Measurements from ENCODE around the gene ENPP5. TPM values are rescaled to one million over a fixed set of nuclear protein-coding genes. Genes with fewer than 3 reads are reported as not detected.

Gene ENPP5, protein sequence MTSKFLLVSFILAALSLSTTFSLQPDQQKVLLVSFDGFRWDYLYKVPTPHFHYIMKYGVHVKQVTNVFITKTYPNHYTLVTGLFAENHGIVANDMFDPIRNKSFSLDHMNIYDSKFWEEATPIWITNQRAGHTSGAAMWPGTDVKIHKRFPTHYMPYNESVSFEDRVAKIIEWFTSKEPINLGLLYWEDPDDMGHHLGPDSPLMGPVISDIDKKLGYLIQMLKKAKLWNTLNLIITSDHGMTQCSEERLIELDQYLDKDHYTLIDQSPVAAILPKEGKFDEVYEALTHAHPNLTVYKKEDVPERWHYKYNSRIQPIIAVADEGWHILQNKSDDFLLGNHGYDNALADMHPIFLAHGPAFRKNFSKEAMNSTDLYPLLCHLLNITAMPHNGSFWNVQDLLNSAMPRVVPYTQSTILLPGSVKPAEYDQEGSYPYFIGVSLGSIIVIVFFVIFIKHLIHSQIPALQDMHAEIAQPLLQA
- 3.9 TPM for polyA plus RNA-seq (ENCODE audit: insufficient read length)

DNA sequence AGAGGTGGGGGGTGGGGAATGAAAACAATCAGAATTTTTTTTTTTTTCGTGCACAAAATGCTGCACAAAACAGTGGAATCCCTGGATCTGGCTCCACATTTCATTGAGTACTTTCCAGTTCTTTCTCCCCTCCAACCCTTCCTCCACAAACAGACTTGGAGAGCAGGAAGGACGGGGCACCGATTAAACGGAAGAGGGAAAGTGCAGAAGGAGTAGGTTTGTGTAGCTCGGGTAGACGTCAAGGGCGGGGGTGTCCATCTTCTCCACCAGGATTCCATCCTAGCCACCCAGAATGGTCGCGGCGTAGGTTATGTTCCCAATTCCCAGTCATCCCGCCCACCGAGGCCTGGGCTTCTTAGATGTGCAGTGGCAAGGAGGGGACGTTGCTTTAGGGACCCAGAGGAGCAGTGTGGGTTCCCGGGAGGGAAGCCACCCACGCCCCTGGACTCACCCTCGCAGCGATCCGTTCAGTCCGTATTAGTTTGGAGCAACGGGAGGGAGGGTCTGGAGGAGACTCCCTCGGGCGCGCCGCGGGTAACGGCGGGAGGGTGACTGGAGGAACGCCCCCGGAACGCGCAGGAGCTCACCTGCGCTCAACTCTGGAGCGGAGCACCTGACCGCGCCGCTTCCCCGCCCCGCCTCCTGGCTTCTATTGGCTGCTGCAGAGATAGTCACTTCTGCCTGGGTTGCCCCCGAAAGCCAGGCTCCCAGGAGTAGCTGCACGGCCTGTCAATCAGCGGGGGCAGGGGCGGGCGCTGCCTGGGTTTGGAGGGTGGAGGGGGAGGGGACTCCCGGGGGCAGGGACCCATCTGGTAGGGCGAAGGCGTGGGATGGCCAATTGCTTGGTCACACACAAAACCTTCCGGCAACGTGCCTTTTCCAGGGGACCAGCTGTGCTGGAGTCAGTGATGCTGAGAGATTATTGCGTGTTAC, at the start of gene ENPP5:
Gene ENPP5 (minus strand): TSS at position 624 of the 933 bp plus-strand sequence. CDS start 2,718 bp downstream, outside the sequence.
- peak; percentile 41 for DNase-seq

DNA sequence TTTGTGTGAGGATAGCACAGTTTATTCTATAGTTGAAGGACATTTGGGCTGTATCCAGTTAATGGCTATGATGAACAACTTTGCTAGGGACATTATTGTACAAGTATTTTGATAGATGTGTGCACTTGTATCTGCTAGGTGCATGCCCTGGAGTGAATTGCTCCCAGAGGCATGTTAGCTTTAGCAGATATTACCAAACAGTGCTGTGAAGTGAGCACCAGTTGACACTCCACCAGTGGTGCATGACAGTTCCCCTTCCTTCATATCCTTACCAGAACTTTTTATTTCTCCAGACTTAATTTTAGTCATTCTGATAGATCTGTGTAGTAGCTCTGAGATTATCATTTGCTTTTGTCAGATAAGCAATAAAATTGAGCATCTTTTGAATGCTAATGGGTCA, 48.9 kb upstream of the ENPP5 start:
- no peak for DNase-seq

- no peak for DNase-seq
Observed at GRCh38 chr6:46218457-46218856, 47.7 kb upstream of the ENPP5 start.

- no peak for DNase-seq
Observed at GRCh38 chr6:46217671-46218131, 46.9 kb upstream of the ENPP5 start.

GRCh38 chr6:46216879-46217278, 46.1 kb upstream of the ENPP5 start:
- no peak for DNase-seq

DNA sequence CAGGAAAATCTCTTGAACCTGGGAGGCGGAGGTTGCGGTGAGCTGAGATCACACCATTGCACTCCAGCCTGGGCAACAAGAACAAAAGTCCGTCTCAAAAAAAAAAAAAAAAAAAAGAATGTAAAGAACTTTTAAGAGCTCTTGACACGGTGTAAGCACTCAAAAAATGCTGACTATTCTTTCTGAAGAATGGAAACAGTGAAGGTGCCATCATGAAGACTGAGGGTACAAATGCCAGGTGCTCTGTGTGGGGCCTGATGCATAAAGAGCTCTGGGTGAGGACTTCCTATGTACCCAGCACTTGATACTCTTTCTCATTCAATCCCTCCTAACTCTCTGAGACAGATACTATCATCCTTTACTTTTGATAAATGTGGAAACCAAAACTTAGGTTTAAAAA, 45.0 kb upstream of the ENPP5 start:
- DNase-seq = no peak

- no peak for DNase-seq
Observed at GRCh38 chr6:46215213-46215612, 44.4 kb upstream of the ENPP5 start.

GRCh38 chr6:46211917-46212316, 41.1 kb upstream of the ENPP5 start:
- no peak for DNase-seq

DNA sequence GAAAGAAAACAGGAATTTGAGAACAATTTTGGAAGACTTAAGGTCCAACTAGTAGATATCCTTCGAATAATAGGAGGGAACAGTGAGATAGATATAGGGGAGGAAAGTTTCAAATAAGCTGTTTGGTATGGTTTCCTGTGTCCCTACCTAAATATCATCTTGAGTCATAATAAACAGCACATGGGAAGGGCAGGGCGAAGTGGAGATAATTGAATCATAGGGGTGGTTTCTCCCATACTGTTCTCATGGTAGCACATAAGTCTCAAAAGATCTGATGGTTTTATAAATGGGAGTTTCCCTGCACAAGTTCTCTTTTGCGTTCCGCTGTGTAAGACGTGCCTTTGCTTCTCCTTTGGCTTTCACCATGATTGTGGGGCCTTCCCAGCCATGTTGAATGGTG, 39.5 kb upstream of the ENPP5 start:
- no peak for DNase-seq

DNA sequence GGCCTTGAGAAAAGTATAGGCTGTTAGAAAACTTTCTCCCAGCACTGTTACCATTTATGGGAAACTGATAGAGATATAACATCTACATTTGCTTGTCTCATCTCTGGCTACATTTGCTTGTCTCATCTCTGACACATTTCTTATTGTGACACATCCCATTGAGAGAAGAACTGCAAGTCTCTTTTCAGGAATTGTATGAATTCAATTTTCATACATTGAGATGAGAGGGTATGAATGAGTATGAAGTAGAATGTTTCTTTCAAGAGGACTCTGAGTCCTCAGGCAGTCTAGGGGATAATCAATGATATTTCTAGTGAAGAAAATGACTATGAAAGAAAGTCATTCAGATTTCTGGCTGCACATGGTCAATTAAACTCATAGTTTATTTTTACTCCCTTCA, 37.5 kb upstream of the ENPP5 start:
- no peak for DNase-seq

GRCh38 chr6:46207174-46207573, 36.4 kb upstream of the ENPP5 start:
- DNase-seq = no peak

GRCh38 chr6:46204880-46205650, 34.3 kb upstream of the ENPP5 start:
- no peak for DNase-seq

GRCh38 chr6:46203391-46204177, 32.8 kb upstream of the ENPP5 start:
- DNase-seq = no peak

- no peak for DNase-seq
Observed at GRCh38 chr6:46201702-46202101, 30.9 kb upstream of the ENPP5 start.

DNA sequence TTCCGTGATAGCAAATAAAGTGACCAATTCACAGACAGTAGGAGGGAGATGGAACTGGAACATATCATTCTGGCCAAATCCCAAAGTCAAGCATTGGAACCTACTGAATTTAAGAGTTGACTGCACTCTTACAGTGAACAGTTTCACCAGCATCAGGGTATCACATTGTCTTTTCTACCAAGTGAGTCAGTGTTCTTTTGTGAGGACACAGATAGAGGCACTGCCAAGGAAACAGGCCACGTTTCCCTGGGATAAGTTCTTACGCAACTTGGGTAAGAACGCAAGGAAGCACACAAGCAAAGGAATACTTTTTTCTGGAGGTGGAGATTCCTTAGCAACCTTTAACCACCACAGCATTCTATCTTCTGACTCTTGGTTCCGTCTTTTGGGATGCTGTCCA, 28.6 kb upstream of the ENPP5 start:
- no peak for DNase-seq

DNA sequence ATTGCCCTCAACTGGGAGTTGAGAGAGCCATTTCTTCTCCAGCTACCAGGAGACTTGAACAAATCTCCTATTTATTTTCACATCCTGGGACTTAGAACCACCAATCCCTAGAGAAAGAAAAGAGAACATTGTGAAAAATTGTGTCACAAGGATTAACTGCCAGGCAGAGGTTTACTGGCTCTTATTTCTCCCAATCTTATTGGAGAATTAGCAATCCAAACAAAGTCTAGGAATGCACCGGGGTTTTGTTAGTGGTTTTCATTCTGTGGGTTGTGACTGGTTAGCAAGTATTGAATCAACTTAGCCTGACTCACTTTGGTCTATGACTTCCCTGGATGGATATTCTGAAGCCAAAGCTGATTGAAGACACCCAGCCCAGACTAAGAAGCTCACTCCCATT, 21.2 kb upstream of the ENPP5 start:
- no peak for DNase-seq

- DNase-seq = no peak
Observed at GRCh38 chr6:46190889-46191288, 20.1 kb upstream of the ENPP5 start.

DNA sequence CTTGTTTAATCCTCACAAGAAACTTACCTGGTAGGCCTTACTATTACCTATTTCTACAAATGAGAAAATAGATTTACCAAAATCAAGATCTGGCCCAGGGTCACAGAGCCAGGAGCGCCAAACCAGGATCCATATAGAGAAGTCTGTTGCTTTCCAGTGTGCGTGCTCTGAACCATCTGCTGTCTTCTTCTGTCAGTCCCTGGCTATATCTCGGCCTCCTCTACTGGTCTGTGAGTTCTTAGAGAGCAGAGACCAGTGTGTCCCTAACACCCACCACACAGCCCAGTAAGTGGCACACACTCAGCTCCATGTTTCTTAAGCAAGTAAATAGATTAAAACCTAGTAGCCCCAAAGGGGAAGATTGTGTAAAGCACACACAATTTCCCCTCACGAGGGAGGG, 18.9 kb upstream of the ENPP5 start:
- no peak for DNase-seq

- no peak for DNase-seq
Observed at GRCh38 chr6:46186583-46186982, 15.8 kb upstream of the ENPP5 start.

- peak; percentile 39 for DNase-seq
Observed at GRCh38 chr6:46184114-46184513, 13.3 kb upstream of the ENPP5 start.

DNA sequence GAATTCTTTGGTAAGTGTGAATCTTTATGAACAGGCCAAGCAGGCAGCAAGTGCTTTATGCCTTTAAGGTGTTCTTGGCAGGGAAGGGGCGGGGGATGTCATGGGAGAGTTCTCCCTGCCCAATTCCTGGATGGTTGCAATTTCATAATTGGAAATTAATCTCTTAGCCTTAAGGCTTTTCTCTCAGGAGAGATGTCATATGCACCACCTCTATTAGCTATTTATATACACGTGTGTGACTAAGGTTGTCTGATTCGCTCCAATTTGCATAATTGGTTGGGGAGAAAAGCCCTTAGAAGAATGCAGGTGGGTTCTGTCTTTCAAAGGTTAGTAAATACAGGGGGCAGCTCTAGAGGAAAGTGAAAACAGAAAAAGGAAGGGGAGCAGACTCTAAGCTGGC, 5.2 kb upstream of the ENPP5 start:
- no peak for DNase-seq

GRCh38 chr6:46175446-46175845, 4.7 kb upstream of the ENPP5 start:
- DNase-seq = no peak
